HCT116 (cell line): ENCODE data around the gene RFPL1. TPM values are rescaled to one million over a fixed set of nuclear protein-coding genes. Genes with fewer than 3 reads are reported as not detected.

Source experiments
- total RNA-seq: library from RNA; stranded (reverse); gene quantifications from one replicate; pipeline ENCODE4 v1.2.1, GENCODE V29; 2021; ENCODE audit not compliant: unreplicated experiment

The RFPL1 gene
- total RNA-seq, 1 experiment from 2014 or later: not detected

Other genes starting within 250 kb of the RFPL1 start
- gene EMID1, start 232.7 kb upstream of the RFPL1 start, total RNA-seq: 9.6 TPM
- gene RHBDD3, start 170.6 kb upstream of the RFPL1 start, total RNA-seq: 30.2 TPM
- 335 TPM for gene EWSR1, start 170.3 kb upstream of the RFPL1 start, total RNA-seq
- gene GAS2L1, start 131.9 kb upstream of the RFPL1 start, total RNA-seq: 29.4 TPM
- 0.96 TPM for gene RASL10A, start 122.9 kb upstream of the RFPL1 start, total RNA-seq
- gene AP1B1, start 50.0 kb upstream of the RFPL1 start, total RNA-seq: 60.4 TPM
- gene NEFH, start 41.6 kb downstream of the RFPL1 start, total RNA-seq: not detected
- 80.6 TPM for gene THOC5, start 115.2 kb downstream of the RFPL1 start, total RNA-seq
- 101 TPM for gene NIPSNAP1, start 142.5 kb downstream of the RFPL1 start, total RNA-seq
- gene NF2, start 165.1 kb downstream of the RFPL1 start, total RNA-seq: 70.2 TPM